PFSK-1 (cell line): ENCODE measurements around the gene AR.

Experiments
- POLR2AphosphoS5 ChIP-seq: IDR thresholded peaks from 2 replicates; pipeline ENCODE4 v1.6.1; 2012; ENCODE audit warnings: low read depth, mild to moderate bottlenecking, control low read depth, low read length, moderate library complexity
- SIN3A ChIP-seq: IDR thresholded peaks from 2 replicates; pipeline ENCODE4 v1.6.1; 2012; ENCODE audit warnings: mild to moderate bottlenecking, low read length, moderate library complexity, borderline replicate concordance; ENCODE audit not compliant: insufficient read depth

GRCh38 chrX:67545036-67545821 is 1.4 kb downstream of the AR start:
- no peak for TF ChIP-seq SIN3A
- no peak for TF ChIP-seq POLR2AphosphoS5
